GM23338 (cell line): Measurements from ENCODE around the gene CORO7. TPM values are rescaled to one million over a fixed set of nuclear protein-coding genes. Genes with fewer than 3 reads are reported as not detected.

Experiments used
- ATAC-seq: fragments of 200-7000 bp; cut with Tn5 transposase; 3 replicates; pipeline ENCODE4 v1.9.1; 2020
- DNase-seq: peaks from one replicate; pipeline ENCODE4 v3.0.0-alpha.2; 2015; ENCODE audit warnings: low spot score
- H2AFZ ChIP-seq: fragments of 200-600 bp; sonication (generic); 2 replicates; pipeline ENCODE4 v1.8.0; 2016; ENCODE audit warnings: antibody characterized with exemption, mild to moderate bottlenecking, moderate library complexity
- H3F3A ChIP-seq: fragments of 200-600 bp; sonication (generic); replicated peaks from 2 replicates; pipeline ENCODE4 v1.8.0; 2017; ENCODE audit warnings: antibody characterized with exemption, mixed run types, low read depth
- H3K27ac ChIP-seq: fragments of 200-600 bp; sonication (generic); 2 replicates; pipeline ENCODE4 v1.6.1; 2016; ENCODE audit warnings: low read depth
- H3K27me3 ChIP-seq: fragments of 200-600 bp; sonication (generic); 2 replicates; pipeline ENCODE4 v1.8.0; 2016; ENCODE audit warnings: mild to moderate bottlenecking, mixed run types, moderate library complexity; ENCODE audit not compliant: insufficient read depth
- H3K36me3 ChIP-seq: fragments of 200-600 bp; sonication (generic); 2 replicates; pipeline ENCODE4 v1.8.0; 2016; ENCODE audit warnings: mild to moderate bottlenecking; ENCODE audit not compliant: insufficient read depth
- H3K4me1 ChIP-seq: fragments of 200-600 bp; sonication (generic); 2 replicates; pipeline ENCODE4 v1.8.0; 2016; ENCODE audit warnings: mild to moderate bottlenecking, moderate library complexity; ENCODE audit not compliant: insufficient read depth
- H3K4me2 ChIP-seq: fragments of 200-600 bp; sonication (generic); 2 replicates; pipeline ENCODE4 v1.7.1; 2017; ENCODE audit warnings: mixed run types
- H3K4me3 ChIP-seq: fragments of 200-600 bp; sonication (generic); 2 replicates; pipeline ENCODE4 v1.6.1; 2016; ENCODE audit warnings: mixed run types
- H3K79me2 ChIP-seq: fragments of 200-600 bp; sonication (generic); replicated peaks from 2 replicates; pipeline ENCODE4 v1.8.0; 2017; ENCODE audit warnings: mild to moderate bottlenecking; ENCODE audit not compliant: insufficient read depth
- H3K9me2 ChIP-seq: fragments of 200-600 bp; sonication (generic); 2 replicates; pipeline ENCODE4 v1.8.0; 2017; ENCODE audit not compliant: insufficient read depth
- H4K20me1 ChIP-seq: fragments of 200-600 bp; sonication (generic); replicated peaks from 2 replicates; pipeline ENCODE4 v1.8.0; 2017; ENCODE audit warnings: mild to moderate bottlenecking; ENCODE audit not compliant: insufficient read depth
- H3K27ac Mint-ChIP-seq: 2 replicates; pipeline ENCODE4 v1.8.0; 2020; ENCODE audit warnings: inconsistent platforms, mild to moderate bottlenecking, moderate library complexity, mixed read lengths
- H3K27me3 Mint-ChIP-seq: 3 replicates; pipeline ENCODE4 v1.8.0; 2022; ENCODE audit warnings: low read depth, mild to moderate bottlenecking, moderate library complexity, mixed read lengths, inconsistent platforms; ENCODE audit not compliant: insufficient read depth, poor library complexity
- H3K36me3 Mint-ChIP-seq: 3 replicates; pipeline ENCODE4 v1.8.0; 2021; ENCODE audit warnings: low read depth, mild to moderate bottlenecking, inconsistent platforms, moderate library complexity, mixed read lengths
- H3K4me1 Mint-ChIP-seq: 3 replicates; pipeline ENCODE4 v1.8.0; 2020; ENCODE audit warnings: mild to moderate bottlenecking, inconsistent platforms, mixed read lengths
- H3K4me3 Mint-ChIP-seq: 3 replicates; pipeline ENCODE4 v1.8.0; 2021; ENCODE audit warnings: moderate library complexity, mild to moderate bottlenecking, inconsistent platforms, mixed read lengths
- H3K9me3 Mint-ChIP-seq: 3 replicates; pipeline ENCODE4 v1.8.0; 2020; ENCODE audit warnings: moderate library complexity, mild to moderate bottlenecking, inconsistent platforms, mixed read lengths
- CREB1 ChIP-seq: fragments of 250-450 bp; sonication (Bioruptor Pico); IDR thresholded peaks from 2 replicates; pipeline ENCODE4 v1.5.0; 2020; ENCODE audit warnings: low read depth, mild to moderate bottlenecking, moderate library complexity
- CTCF ChIP-seq, 2 experiments: fragments of 200-600 bp in 1 of 2; sonication (generic) in 1 of 2; conservative IDR thresholded peaks; 2 replicates each; pipeline versions ENCODE4 v1.5.1 to v1.6.1; 2016 to 2017; ENCODE audit warnings: antibody characterized with exemption in 2 of 2, low read depth in 2 of 2, mild to moderate bottlenecking in 2 of 2, moderate library complexity in 1 of 2
- EZH2phosphoT487 ChIP-seq: fragments of 200-600 bp; sonication (generic); IDR thresholded peaks from one replicate; pipeline ENCODE4 v1.8.1; 2018; ENCODE audit warnings: antibody characterized with exemption; ENCODE audit not compliant: unreplicated experiment
- JUNB ChIP-seq: IDR thresholded peaks from one replicate; pipeline ENCODE4 v1.6.1; 2016; ENCODE audit warnings: antibody characterized with exemption; ENCODE audit not compliant: unreplicated experiment
- ZNF114 ChIP-seq: fragments of 250-450 bp; sonication (Bioruptor Pico); IDR thresholded peaks from 2 replicates; pipeline ENCODE4 v1.5.0; 2020; ENCODE audit warnings: mild to moderate bottlenecking, moderate library complexity
- ZNF462 ChIP-seq: fragments of 250-450 bp; sonication (Bioruptor Pico); IDR thresholded peaks from 2 replicates; pipeline ENCODE4 v1.5.0; 2020; ENCODE audit warnings: mild to moderate bottlenecking, moderate library complexity
- polyA plus RNA-seq: library from polyadenylated mRNA; unstranded; fragments of >200 nt; fragmentation: Nextera tagmentation; extraction: Ambion mirVana; gene quantifications from 2 replicates; pipeline ENCODE4 v1.2.1, GENCODE V29; 2016
- total RNA-seq: library from RNA; depleted of rRNA; stranded (reverse); fragments of >200 nt; shearing (Covaris generic); gene quantifications from 2 replicates; pipeline ENCODE4 v1.2.3, GENCODE V29; 2014

The CORO7 gene
- total and polyA plus RNA-seq, 2 experiments from 2014 or later, result 14.2 to 46.4 TPM

- H3K4me2 ChIP-seq, result no peak overlapping the region
- Mint-ChIP-seq H3K4me1 (peaks cover 16% of the 10 kb centered on the region), H3K27me3 (peaks cover 10% of the 10 kb centered on the region), H3K36me3 (peaks cover 3% of the 10 kb centered on the region; the same call in 1 of the 3 replicates), H3K27ac (no peak overlapping the region), H3K4me3 (no peak overlapping the region), H3K9me3 (no peaks in the 10 kb centered on the region; the same call in 2 of the 3 replicates)
- 0 out of 2 replicates have a peak, but pooled peaks cover 5% of the 10 kb centered on the region for H3F3A ChIP-seq
- no peaks in the 10 kb centered on the region for H3K9me2 ChIP-seq
- H3K4me1 ChIP-seq, result no peaks in the 10 kb centered on the region
- no peak overlapping the region for H2AFZ ChIP-seq
- H4K20me1 ChIP-seq, result 0 out of 2 replicates have a peak, but pooled peaks cover 2% of the 10 kb centered on the region
- H3K36me3 ChIP-seq, result no peaks in the 10 kb centered on the region
- no peaks in the 10 kb centered on the region for H3K27me3 ChIP-seq
- ATAC-seq, result peak; percentile 85
- H3K4me3 ChIP-seq, result no peak overlapping the region
- H3K27ac ChIP-seq, result 0 out of 2 replicates have a peak overlapping the region, but pooled peaks have one; percentile 66
- H3K79me2 ChIP-seq, result no peaks in the 10 kb centered on the region
- TF ChIP-seq CREB1 (CRISPR knock-in tag) (no peak), CTCF (conservative IDR thresholded peaks at IDR 0.05; ENCODE audit: low read depth in 2 of 2) (peak; percentile 88 to 90), ZNF114 (CRISPR knock-in tag) (no peak), JUNB (no peak), EZH2phosphoT487 (no peak), ZNF462 (CRISPR knock-in tag) (no peak)
- DNase-seq, result peak; percentile 96
Measured at GRCh38 chr16:4404247-4404966, 12.0 kb downstream of the CORO7 start.
